Measurements from ENCODE around the gene MMP28.

- no peak for TF ChIP-seq POLR2A (IDR thresholded peaks at IDR 0.05)
- TF ChIP-seq, protein P1, sequence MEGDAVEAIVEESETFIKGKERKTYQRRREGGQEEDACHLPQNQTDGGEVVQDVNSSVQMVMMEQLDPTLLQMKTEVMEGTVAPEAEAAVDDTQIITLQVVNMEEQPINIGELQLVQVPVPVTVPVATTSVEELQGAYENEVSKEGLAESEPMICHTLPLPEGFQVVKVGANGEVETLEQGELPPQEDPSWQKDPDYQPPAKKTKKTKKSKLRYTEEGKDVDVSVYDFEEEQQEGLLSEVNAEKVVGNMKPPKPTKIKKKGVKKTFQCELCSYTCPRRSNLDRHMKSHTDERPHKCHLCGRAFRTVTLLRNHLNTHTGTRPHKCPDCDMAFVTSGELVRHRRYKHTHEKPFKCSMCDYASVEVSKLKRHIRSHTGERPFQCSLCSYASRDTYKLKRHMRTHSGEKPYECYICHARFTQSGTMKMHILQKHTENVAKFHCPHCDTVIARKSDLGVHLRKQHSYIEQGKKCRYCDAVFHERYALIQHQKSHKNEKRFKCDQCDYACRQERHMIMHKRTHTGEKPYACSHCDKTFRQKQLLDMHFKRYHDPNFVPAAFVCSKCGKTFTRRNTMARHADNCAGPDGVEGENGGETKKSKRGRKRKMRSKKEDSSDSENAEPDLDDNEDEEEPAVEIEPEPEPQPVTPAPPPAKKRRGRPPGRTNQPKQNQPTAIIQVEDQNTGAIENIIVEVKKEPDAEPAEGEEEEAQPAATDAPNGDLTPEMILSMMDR (IDR thresholded peaks at IDR 0.05) = no peak
Observed at GRCh38 chr17:35843698-35844097, 48.3 kb upstream of the MMP28 start.

Measured in lower leg skin (tissue), 3 donors.